ENCODE data around the gene HCFC1R1. TPM values are rescaled to one million over a fixed set of nuclear protein-coding genes. Genes with fewer than 3 reads are reported as not detected.

The HCFC1R1 gene
- total and polyA plus RNA-seq, 2 of the 8 experiments (the other 6 are each of a cell fraction or from before 2014, with no cell fraction given) = 72.7 to 138 TPM

- no peak overlapping the region for H3K14ac ChIP-seq (ENCODE audit: insufficient read length)
- H2BK20ac ChIP-seq (ENCODE audit: low read length) = no peak overlapping the region
- H3K9me3 ChIP-seq (ENCODE audit: insufficient read depth in 2 of 2, low read depth in 1 of 2, low read length in 1 of 2) = no peaks in the 10 kb centered on the region
- no peak overlapping the region for H3K4ac ChIP-seq (replicated peaks; ENCODE audit: insufficient read length, low read depth, low read length)
- H3K23ac ChIP-seq (ENCODE audit: insufficient read length) = no peak overlapping the region
- H3K9ac ChIP-seq (replicated peaks in 1 of 4; ENCODE audit: extremely low read depth in 1 of 4, low read depth in 3 of 4, low read length in 3 of 4) = peak overlapping the region in 1 of 4 experiments; percentile 10; a peak in 2 of 7 replicates
- no peaks in the 10 kb centered on the region; a peak in 1 of 7 replicates for H3K27me3 ChIP-seq (replicated peaks in 1 of 4; ENCODE audit: control insufficient read depth in 3 of 4, extremely low read depth in 1 of 4, insufficient read depth in 3 of 4, low read length in 3 of 4)
- H2AFZ ChIP-seq (ENCODE audit: low read length) = no peak overlapping the region
- H4K5ac ChIP-seq (ENCODE audit: insufficient read length, low read depth, low read length) = no peak overlapping the region
- peaks cover 16 to 32% of the 10 kb centered on the region in 2 experiments for H4K20me1 ChIP-seq (replicated peaks in 1 of 2; ENCODE audit: control insufficient read depth in 1 of 2, insufficient read depth in 2 of 2, low read length in 2 of 2)
- peaks cover 11% of the 10 kb centered on the region; the same call in 1 of the 2 replicates for H3K79me1 ChIP-seq (ENCODE audit: low read depth, low read length)
- H2BK15ac ChIP-seq (ENCODE audit: low read length) = no peak overlapping the region
- H3K4me1 ChIP-seq (replicated peaks in 1 of 4; ENCODE audit: control insufficient read depth in 3 of 4, insufficient read depth in 4 of 4, low read length in 3 of 4) = peaks cover 8 to 42% (median 36%) of the 10 kb centered on the region in 4 experiments
- no peak overlapping the region for H2AK5ac ChIP-seq (ENCODE audit: low read depth, low read length)
- H4K8ac ChIP-seq (ENCODE audit: extremely low read depth, insufficient read depth, low read length) = 0 out of 2 replicates have a peak overlapping the region, but pooled peaks have one; percentile 78
- H3K27ac ChIP-seq (ENCODE audit: low read depth, low read length) = no peak overlapping the region
- TF ChIP-seq POLR2A (IDR thresholded peaks at IDR 0.05; ENCODE audit: control extremely low read depth in 1 of 2, low read depth in 2 of 2, low read length in 2 of 2) (peak; percentile 38 to 41; a peak in 2 of 3 replicates), TAF1 (IDR thresholded peaks at IDR 0.05; ENCODE audit: low read depth, low read length) (no peak), POLR2AphosphoS5 (IDR thresholded peaks at IDR 0.05; ENCODE audit: low read depth, low read length) (peak; percentile 85), SRF (IDR thresholded peaks at IDR 0.05; ENCODE audit: low read depth, low read length) (no peak), ZNF274 (IDR thresholded peaks at IDR 0.05; ENCODE audit: borderline replicate concordance, extremely low read depth, low read length) (no peak), TEAD4 (IDR thresholded peaks at IDR 0.05; ENCODE audit: low read depth, low read length) (no peak), KDM5A (IDR thresholded peaks at IDR 0.05; ENCODE audit: low read length) (no peak)
- DNase-seq (ENCODE audit: low read depth in 1 of 2, low spot score in 2 of 2) (no peak), FAIRE-seq (no peak)
- no peak overlapping the region for H3K56ac ChIP-seq (replicated peaks; ENCODE audit: insufficient read length, low read depth, low read length)
- H2BK12ac ChIP-seq (ENCODE audit: low read depth, low read length) = peak overlapping the region; percentile 85; the same call in 1 of the 2 replicates
- peak overlapping the region; percentile 35; the same call in 1 of the 2 replicates for H2BK5ac ChIP-seq (ENCODE audit: low read depth, low read length)
- peaks cover 6 to 20% (median 12%) of the 10 kb centered on the region in 4 experiments; a peak in 7 of 8 replicates for H3K36me3 ChIP-seq (ENCODE audit: control insufficient read depth in 2 of 4, insufficient read depth in 4 of 4, low read length in 3 of 4)
- no peak overlapping the region for H2BK120ac ChIP-seq (replicated peaks; ENCODE audit: low read depth, low read length)
- peak overlapping the region; percentile 60 to 66 for H3K4me2 ChIP-seq (ENCODE audit: insufficient read depth in 1 of 2, low read depth in 2 of 2, low read length in 2 of 2)
- H3K79me2 ChIP-seq (ENCODE audit: control insufficient read depth in 1 of 2, insufficient read depth in 2 of 2, low read length in 2 of 2) = peaks cover 11 to 32% of the 10 kb centered on the region in 2 experiments
- ChIA-PET CTCF (ENCODE audit: partially characterized antibody) (interaction anchor here (0.5 to 11.3 kb wide), 3 partner anchors 12 to 45 kb away, joined by 3 to 213 read pairs (median 3); no protein-coding TSS in a partner anchor), POLR2A (ENCODE audit: partially characterized antibody) (interaction anchor here (0.6 to 35.7 kb wide), 9 partner anchors 1 to 120 kb away, joined by 3 to 1808 read pairs (median 12); partner anchors contain the start of genes BICDL2, CLDN6, CLDN9 and HCFC1R1)
- no peak overlapping the region for H3K18ac ChIP-seq (ENCODE audit: extremely low read depth, low read length)
- WGBS, 2 experiments (ENCODE audit: extremely low coverage in 1 of 2, insufficient coverage in 1 of 2, insufficient read length in 1 of 2, insufficient replicate concordance in 2 of 2, low coverage in 1 of 2, low lambda C conversion rate in 2 of 2, missing lambda C conversion rate in 1 of 2) = 87% methylated on average over 13 of the region's 13 CpGs; no CpG with 5 or more reads in 1 of the 2 experiments
- peak overlapping the region; percentile 4 to 39 (median 20); a peak in 5 of 8 replicates for H3K4me3 ChIP-seq (ENCODE audit: extremely low read depth in 1 of 4, insufficient read depth in 2 of 4, low read depth in 3 of 4, low read length in 4 of 4)
- H4K91ac ChIP-seq (replicated peaks; ENCODE audit: insufficient read length, low read length) = no peak overlapping the region
- peaks cover 23% of the 10 kb centered on the region for H3K23me2 ChIP-seq (ENCODE audit: low read depth, low read length)
These were observed 7.7 kb downstream of the HCFC1R1 start for GRCh38 chr16:3015865-3016521.

Measured in H1 (cell line).